ENCODE results near the gene POLR1A.

- TF ChIP-seq RFX5 (IDR thresholded peaks at IDR 0.05) (no peak), POLR2A (IDR thresholded peaks at IDR 0.05; ENCODE audit: low read length) (no peak), CTCF (IDR thresholded peaks at IDR 0.05) (no peak), NR3C1 (IDR thresholded peaks at IDR 0.05) (no peak), CHD2 (IDR thresholded peaks at IDR 0.05; ENCODE audit: low read length, partially characterized antibody) (no peak), RAD21 (conservative IDR thresholded peaks at IDR 0.05 in 1 of 2, IDR thresholded peaks at IDR 0.05 in 1 of 2) (no peak), ZFP36 (IDR thresholded peaks at IDR 0.05; ENCODE audit: borderline replicate concordance, partially characterized antibody) (no peak), SREBF2 (IDR thresholded peaks at IDR 0.05) (no peak), USF2 (IDR thresholded peaks at IDR 0.05) (no peak)
Observed at GRCh38 chr2:86081724-86082123, 24.0 kb downstream of the POLR1A start.

All from A549 (cell line).